Activated CD4-positive, alpha-beta T cell treated with anti-CD3 and anti-CD28 coated beads, Interleukin-2, amount 10 ng/mL, durations not matched to agents 24 days and 14 days (primary cell): ENCODE measurements around the gene INTU. TPM values are rescaled to one million over a fixed set of nuclear protein-coding genes. Genes with fewer than 3 reads are reported as not detected.

ENCODE experiments used
- DNase-seq: peaks from one replicate; pipeline ENCODE4 v3.0.0; 2022
- H3K27ac Mint-ChIP-seq: one replicate; pipeline ENCODE4 v1.8.0; 2022; ENCODE audit warnings: mild to moderate bottlenecking, mixed read lengths
- H3K27me3 Mint-ChIP-seq: one replicate; pipeline ENCODE4 v1.8.0; 2022; ENCODE audit warnings: mixed read lengths
- H3K36me3 Mint-ChIP-seq: one replicate; pipeline ENCODE4 v1.8.0; 2022; ENCODE audit warnings: low read depth, mild to moderate bottlenecking, mixed read lengths
- H3K4me1 Mint-ChIP-seq: one replicate; pipeline ENCODE4 v1.8.0; 2021; ENCODE audit warnings: mixed read lengths
- H3K4me3 Mint-ChIP-seq: one replicate; pipeline ENCODE4 v1.8.0; 2022; ENCODE audit warnings: mild to moderate bottlenecking, moderate library complexity, mixed read lengths
- H3K9me3 Mint-ChIP-seq: one replicate; pipeline ENCODE4 v1.8.0; 2021; ENCODE audit warnings: mixed read lengths
- intact Hi-C: fragments of 100-400 bp; cut with micrococcal nuclease; formaldehyde crosslinking; loops from one replicate; pipeline ENCODE4 v1.15.1; 2023
- total RNA-seq: library from RNA; stranded (reverse); gene quantifications from 2 replicates; pipeline ENCODE4 v1.2.3, GENCODE V29; 2022

INTU gene
- total RNA-seq, 1 donor from 2014 or later: not detected

DNA sequence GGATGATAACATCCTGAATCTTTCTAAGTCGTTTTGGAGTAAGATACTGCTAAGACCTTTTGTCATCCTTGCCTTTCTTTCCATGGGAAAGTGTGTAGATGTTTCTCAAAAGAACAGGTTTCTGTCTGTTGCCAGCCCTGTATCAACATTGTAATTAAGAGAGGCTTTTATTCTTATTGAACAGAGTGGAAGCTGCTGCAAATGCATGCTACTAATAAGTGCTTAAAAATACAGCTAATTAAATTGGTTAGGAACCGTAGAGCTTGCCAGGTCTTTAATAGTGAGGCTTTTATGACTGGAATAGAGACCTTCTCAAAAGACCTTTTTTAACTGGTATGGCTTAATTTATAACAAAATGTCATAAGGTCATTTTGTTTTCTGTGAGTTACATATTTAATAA lies 34.4 kb downstream of the INTU start:
- H3K4me3 Mint-ChIP-seq: no peak overlapping the region
- no peak for DNase-seq
- H3K27me3 Mint-ChIP-seq: peaks cover 2% of the 10 kb centered on the region
- H3K4me1 Mint-ChIP-seq: no peaks in the 10 kb centered on the region
- no peaks in the 10 kb centered on the region for H3K36me3 Mint-ChIP-seq
- H3K9me3 Mint-ChIP-seq: no peaks in the 10 kb centered on the region
- intact Hi-C loops: no loop called here
- H3K27ac Mint-ChIP-seq: no peak overlapping the region

DNA sequence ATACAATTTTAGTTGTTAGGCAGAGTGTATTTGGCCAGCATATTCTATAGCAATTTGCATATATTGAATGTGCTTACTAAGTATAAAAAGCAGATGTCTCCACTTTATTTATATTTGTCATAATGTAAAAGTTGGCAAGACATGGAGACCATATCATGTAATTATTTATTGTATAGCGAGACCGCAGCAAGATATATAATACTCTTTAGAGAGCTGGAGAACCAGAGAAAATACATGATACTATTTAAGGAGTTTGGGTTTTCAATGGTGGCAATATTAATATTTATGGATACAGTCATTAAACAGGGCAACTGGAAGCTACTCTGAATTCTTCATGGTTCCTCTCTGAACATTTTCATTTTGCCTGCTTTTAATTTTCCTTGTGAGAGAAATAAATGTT lies 35.0 kb downstream of the INTU start:
- no peaks in the 10 kb centered on the region for H3K36me3 Mint-ChIP-seq
- no peak overlapping the region for H3K27ac Mint-ChIP-seq
- intact Hi-C loops: no loop called here

DNA sequence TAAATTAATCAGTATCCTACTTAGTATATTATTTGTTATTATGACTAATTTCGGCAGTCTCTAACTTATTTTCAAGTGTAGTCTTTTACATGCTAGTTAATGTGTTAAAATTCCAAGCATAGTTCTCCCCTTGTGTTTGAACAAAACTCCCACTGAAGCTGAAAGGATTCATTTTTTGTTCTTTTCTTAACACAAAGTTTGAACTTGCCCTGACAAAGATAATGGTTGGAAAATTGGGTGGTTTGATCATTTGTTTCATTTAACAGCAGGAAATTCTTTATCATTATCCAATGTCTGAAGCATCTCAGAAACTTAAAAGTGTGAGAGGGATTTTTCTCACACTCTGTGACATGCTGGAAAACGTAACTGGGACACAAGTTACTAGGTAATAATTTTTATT lies 36.0 kb downstream of the INTU start:
- no peaks in the 10 kb centered on the region for H3K4me1 Mint-ChIP-seq
- H3K4me3 Mint-ChIP-seq: no peak overlapping the region
- H3K27me3 Mint-ChIP-seq: peaks cover 2% of the 10 kb centered on the region
- no peak for DNase-seq
- no peaks in the 10 kb centered on the region for H3K36me3 Mint-ChIP-seq
- H3K9me3 Mint-ChIP-seq: no peaks in the 10 kb centered on the region
- H3K27ac Mint-ChIP-seq: no peak overlapping the region
- intact Hi-C loops: no loop called here

More for the DNA sequence above, 35.0 kb downstream of the INTU start:
- no peaks in the 10 kb centered on the region for H3K4me1 Mint-ChIP-seq
- no peaks in the 10 kb centered on the region for H3K9me3 Mint-ChIP-seq
- no peak for DNase-seq
- H3K27me3 Mint-ChIP-seq: peaks cover 2% of the 10 kb centered on the region
- no peak overlapping the region for H3K4me3 Mint-ChIP-seq

DNA sequence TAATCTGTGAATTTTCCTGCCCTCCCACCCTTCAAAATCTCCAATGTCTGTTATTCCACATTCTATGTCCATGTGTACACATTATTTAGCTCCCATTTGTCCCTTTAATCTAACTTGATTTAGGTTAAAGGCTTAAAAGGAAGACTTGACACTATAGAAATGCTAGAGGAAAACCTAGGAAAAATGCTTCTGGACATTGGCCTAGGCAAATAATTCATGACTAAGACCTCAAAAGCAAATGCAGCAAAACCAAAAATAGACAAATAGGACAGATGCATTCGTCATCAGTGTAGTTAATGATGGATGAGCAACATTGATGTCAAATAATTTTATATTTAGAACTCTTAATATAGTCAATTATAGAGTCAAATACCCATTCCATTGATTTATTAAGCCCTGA lies 36.9 kb downstream of the INTU start:
- no peak overlapping the region for H3K4me3 Mint-ChIP-seq
- peaks cover 2% of the 10 kb centered on the region for H3K27me3 Mint-ChIP-seq
- no peak for DNase-seq
- H3K4me1 Mint-ChIP-seq: no peaks in the 10 kb centered on the region
- no peaks in the 10 kb centered on the region for H3K9me3 Mint-ChIP-seq
- H3K36me3 Mint-ChIP-seq: no peaks in the 10 kb centered on the region
- H3K27ac Mint-ChIP-seq: no peak overlapping the region
- intact Hi-C loops: no loop called here

DNA sequence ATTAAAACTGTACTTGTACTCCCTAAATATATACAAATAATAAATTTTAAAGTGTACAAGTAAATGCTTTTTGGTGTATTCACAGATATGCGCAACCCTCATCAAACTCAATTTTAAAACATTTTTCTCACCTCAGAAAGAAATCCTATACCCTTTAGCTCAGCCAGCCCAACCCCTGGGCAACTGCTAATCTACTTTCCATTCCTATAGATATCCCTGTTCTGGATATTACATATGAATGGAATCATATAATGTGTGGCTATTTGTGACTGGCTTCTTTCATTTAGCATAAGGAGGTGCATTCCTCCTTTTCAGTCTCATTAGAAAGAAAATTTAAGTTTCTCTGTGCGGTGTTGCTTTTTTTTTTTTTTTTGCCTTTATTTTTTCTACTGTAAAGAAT lies 39.4 kb downstream of the INTU start:
- intact Hi-C loops: no loop called here
- Mint-ChIP-seq H3K27me3 (peaks cover 2% of the 10 kb centered on the region), H3K36me3 (no peaks in the 10 kb centered on the region), H3K4me1 (no peaks in the 10 kb centered on the region), H3K9me3 (no peaks in the 10 kb centered on the region), H3K27ac (no peak overlapping the region), H3K4me3 (no peak overlapping the region)
- DNase-seq: no peak

DNA sequence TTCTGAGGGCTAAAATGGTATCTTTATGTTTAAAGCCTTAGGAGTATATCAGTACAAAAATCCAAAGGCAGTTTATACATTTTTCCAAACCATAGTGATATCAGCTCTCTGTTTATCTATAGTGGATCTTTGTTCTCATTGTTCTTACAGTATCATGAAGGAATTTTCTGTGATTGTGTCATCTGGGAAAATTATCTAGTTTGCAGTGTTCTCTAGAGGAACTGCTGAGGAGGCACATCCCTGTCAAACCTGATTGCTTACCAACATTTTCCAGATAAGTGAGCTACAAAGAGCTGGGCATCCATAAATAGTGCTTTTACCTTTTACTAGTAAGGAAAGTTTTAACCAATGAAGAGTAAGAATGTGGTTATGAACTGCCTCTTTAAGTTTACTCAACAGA lies 52.5 kb downstream of the INTU start:
- DNase-seq: no peak
- Mint-ChIP-seq H3K9me3 (no peaks in the 10 kb centered on the region), H3K4me1 (no peaks in the 10 kb centered on the region), H3K36me3 (no peaks in the 10 kb centered on the region), H3K27ac (no peak overlapping the region), H3K4me3 (no peak overlapping the region), H3K27me3 (no peaks in the 10 kb centered on the region)
- intact Hi-C loops: no loop called here

DNA sequence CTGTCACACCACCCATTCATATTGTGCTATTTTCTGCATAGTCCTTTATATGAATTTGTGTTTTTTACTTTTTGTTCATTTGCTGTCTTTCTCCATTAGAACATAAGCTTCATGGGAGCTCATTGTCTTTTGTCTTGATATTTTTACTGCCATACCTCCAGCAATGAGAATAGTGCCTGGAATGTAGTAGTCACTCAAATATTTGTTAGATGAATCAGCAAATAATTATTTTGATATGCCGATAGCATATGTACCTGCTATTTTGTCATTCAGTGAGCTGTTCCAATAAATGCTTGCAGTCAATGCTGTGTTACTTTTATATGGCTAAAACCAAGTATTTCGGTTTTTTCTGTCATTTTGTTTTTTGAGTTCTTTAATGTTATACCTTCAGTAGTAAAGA lies 53.9 kb downstream of the INTU start:
- intact Hi-C loops: no loop called here
- DNase-seq: no peak
- H3K27ac Mint-ChIP-seq: no peak overlapping the region
- no peak overlapping the region for H3K4me3 Mint-ChIP-seq
- H3K27me3 Mint-ChIP-seq: no peaks in the 10 kb centered on the region
- no peaks in the 10 kb centered on the region for H3K36me3 Mint-ChIP-seq
- no peaks in the 10 kb centered on the region for H3K4me1 Mint-ChIP-seq
- no peaks in the 10 kb centered on the region for H3K9me3 Mint-ChIP-seq

DNA sequence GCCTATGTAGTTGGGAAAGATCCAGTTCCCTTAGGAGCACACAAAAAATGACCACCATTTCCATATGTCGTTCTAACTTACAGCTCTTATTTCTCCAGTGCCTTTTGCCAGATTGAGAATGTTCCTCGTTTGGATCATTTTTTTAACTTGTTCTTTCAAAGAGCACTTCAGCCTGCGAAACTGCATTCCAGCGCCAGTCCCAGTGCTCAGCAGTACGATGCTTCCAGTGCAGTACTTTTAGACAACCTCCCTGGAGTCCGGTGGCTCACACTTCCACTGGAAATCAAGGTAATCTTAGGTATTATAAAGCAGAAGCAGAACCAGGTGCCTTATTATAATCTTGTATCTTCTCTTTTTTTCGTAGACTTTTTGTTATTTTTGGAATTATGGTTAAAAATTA lies 54.8 kb downstream of the INTU start:
- intact Hi-C loops: no loop called here
- Mint-ChIP-seq H3K27me3 (no peaks in the 10 kb centered on the region), H3K27ac (no peak overlapping the region), H3K36me3 (no peaks in the 10 kb centered on the region), H3K9me3 (no peaks in the 10 kb centered on the region), H3K4me3 (no peak overlapping the region), H3K4me1 (no peaks in the 10 kb centered on the region)
- no peak for DNase-seq

DNA sequence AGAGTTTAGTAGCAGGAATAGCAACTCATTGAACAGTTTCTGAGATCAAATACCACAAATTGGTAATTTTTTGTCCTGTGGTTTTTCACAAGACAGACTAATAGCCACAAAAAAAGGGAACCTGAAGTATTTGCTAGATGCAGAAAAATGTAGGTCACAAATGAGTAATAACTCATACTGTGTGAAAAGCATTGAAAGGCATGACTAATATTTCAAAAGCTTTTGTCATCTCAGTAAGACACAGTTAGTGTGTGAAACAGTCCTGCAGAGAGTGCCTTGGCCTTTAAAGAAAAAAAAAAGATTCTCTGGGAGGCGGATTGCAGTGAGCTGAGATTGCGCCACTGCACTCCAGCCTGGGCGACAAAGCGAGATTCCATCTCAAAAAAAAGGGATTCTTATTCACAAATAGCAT lies 66.0 kb downstream of the INTU start:
- H3K4me1 Mint-ChIP-seq: no peaks in the 10 kb centered on the region
- intact Hi-C loops: no loop called here
- no peak overlapping the region for H3K4me3 Mint-ChIP-seq
- no peak for DNase-seq
- no peak overlapping the region for H3K27ac Mint-ChIP-seq
- peaks cover 2% of the 10 kb centered on the region for H3K27me3 Mint-ChIP-seq
- no peaks in the 10 kb centered on the region for H3K36me3 Mint-ChIP-seq
- peaks cover 5% of the 10 kb centered on the region for H3K9me3 Mint-ChIP-seq

DNA sequence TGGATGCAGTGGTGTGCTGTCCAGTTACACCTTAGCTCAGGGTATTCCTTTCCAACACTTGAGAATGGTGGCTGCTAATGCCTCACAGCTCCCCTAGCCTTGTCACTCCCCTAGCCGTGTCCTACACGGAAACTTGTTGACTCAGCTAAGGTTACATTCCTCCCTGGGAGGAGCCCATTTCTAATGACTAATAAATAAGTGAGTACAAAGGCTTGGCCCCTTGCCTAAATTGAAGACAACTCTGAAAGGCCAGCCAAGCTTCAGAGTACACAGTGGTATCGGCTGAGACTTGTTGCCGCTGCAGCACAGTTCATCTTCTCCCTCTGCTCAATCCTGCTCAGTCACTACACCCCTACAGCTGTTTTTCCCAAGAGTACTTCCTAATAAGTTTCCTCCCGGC lies 76.2 kb downstream of the INTU start:
- no peaks in the 10 kb centered on the region for H3K4me1 Mint-ChIP-seq
- H3K9me3 Mint-ChIP-seq: no peaks in the 10 kb centered on the region
- H3K4me3 Mint-ChIP-seq: no peak overlapping the region
- DNase-seq: no peak
- intact Hi-C loops: no loop called here
- no peaks in the 10 kb centered on the region for H3K36me3 Mint-ChIP-seq
- no peak overlapping the region for H3K27ac Mint-ChIP-seq
- no peaks in the 10 kb centered on the region for H3K27me3 Mint-ChIP-seq

DNA sequence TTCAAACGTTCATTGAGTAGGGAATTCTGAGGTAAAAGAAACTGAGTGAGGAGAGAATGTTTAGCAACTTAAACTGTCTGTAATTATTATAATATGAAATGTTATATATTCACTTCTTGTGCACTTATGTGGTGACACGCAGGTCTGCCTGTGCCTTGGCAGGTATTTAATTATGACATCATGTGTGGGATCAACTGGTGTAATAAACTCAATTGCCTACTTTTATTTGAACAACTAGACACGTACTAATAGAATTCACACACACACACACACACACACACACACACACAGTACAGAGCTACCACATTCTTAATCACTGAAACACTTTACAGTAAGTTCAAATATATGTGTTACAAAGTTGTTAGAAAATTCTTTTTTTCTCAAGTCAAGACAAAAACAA lies 76.7 kb downstream of the INTU start:
- no peak overlapping the region for H3K27ac Mint-ChIP-seq
- intact Hi-C loops: no loop called here
- no peaks in the 10 kb centered on the region for H3K36me3 Mint-ChIP-seq
- H3K9me3 Mint-ChIP-seq: no peaks in the 10 kb centered on the region
- no peak overlapping the region for H3K4me3 Mint-ChIP-seq
- no peak for DNase-seq
- no peaks in the 10 kb centered on the region for H3K27me3 Mint-ChIP-seq
- H3K4me1 Mint-ChIP-seq: no peaks in the 10 kb centered on the region

DNA sequence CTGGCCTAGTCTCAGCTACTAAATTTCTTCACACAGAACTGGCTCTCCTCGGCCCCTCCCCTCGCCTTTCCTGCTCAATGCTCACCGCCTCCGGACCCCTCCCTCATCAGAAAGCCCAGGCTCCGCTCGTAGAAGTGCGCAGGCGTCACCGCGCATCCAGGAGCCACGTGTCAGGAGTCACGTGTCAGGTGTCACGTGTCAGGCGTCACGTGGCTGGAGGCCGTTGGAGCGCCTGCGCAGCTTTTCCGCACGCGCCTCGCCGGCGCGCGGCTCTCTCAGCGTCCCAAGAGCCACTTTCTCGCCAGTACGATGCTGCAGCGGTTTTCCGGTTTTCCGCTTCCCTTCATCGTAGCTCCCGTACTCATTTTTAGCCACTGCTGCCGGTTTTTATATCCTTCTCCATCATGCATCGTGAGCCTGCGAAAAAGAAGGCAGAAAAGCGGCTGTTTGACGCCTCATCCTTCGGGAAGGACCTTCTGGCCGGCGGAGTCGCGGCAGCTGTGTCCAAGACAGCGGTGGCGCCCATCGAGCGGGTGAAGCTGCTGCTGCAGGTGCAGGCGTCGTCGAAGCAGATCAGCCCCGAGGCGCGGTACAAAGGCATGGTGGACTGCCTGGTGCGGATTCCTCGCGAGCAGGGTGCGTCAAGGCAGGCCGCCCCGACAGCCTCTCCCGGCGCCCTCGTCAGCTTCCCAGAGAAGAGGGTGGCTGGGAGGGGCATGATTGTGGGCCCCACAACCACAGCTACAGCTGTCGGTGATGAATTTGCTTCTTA lies 97.6 kb downstream of the INTU start, which contains the start of gene SLC25A31:
TSS of gene SLC25A31 (plus strand) at position 259 of the 772 bp plus-strand sequence. CDS start at position 405, 146 bp downstream.
- Mint-ChIP-seq H3K4me1 (no peaks in the 10 kb centered on the region), H3K9me3 (no peaks in the 10 kb centered on the region), H3K27me3 (peaks cover 2% of the 10 kb centered on the region), H3K36me3 (no peaks in the 10 kb centered on the region), H3K27ac (no peak within 1 kb of the TSS), H3K4me3 (no peak within 1 kb of the TSS)
- intact Hi-C loops: no loop called here
- DNase-seq: no peak

DNA sequence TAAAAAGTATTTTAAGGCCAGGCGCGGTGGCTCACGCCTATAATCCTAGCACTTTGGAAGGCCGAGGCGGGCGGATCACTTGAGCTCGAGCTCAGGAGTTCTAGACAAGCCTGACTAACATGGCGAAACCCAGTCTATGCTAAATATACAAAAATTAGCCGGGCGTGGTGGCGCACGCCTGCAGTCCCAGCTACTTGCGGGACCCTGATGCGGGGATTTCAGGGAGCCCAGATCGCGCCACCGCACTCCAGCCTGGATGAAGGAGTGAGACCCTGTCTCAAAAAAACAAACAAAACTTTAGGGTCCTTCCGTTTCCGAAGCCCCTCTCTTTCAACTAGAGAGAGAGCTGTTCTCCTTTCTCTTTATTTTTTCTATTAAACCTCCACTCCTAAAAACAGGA lies 98.6 kb downstream of the INTU start:
- Mint-ChIP-seq H3K27ac (no peak overlapping the region), H3K9me3 (no peaks in the 10 kb centered on the region), H3K4me3 (no peak overlapping the region), H3K36me3 (no peaks in the 10 kb centered on the region), H3K4me1 (no peaks in the 10 kb centered on the region), H3K27me3 (peaks cover 2% of the 10 kb centered on the region)
- intact Hi-C loops: no loop called here
- no peak for DNase-seq

DNA sequence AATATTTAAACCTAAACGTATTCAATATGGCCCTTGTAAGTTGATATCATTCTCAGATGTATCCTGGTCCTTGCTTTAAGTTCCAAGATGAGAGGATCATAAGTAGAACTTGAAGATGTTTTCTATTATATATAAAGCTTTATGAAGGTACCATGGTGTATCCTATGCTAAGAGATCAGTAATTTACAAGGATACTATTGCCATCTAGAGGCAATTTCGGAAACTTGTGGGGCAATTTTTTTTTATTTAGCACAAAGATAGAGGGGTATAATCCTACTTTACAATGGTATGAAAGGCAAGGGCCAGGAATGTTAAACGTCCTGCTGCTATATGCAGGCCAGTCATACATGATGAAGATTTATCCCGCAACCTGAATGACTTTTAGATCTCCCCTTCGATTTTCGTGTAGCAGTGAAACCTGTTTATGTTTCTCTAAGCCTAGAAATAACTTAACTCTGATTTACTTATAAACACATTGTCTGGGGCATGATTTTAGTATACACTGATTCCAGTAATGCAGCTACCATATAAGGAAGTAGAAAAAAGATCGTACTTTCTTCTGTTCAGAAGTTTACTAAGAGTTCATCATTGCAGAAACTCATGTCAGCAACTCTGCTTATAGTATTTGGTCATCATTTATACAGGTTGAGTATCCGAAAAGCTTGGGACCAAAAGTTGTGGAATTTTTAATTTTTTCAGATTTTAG lies 100.0 kb downstream of the INTU start:
- no peaks in the 10 kb centered on the region for H3K4me1 Mint-ChIP-seq
- no peaks in the 10 kb centered on the region for H3K9me3 Mint-ChIP-seq
- no peak for DNase-seq
- H3K27me3 Mint-ChIP-seq: peaks cover 1% of the 10 kb centered on the region
- H3K4me3 Mint-ChIP-seq: no peak overlapping the region
- intact Hi-C loops: loop anchor here (1.0 kb wide), 1 partner anchor 127 kb away; no protein-coding TSS in a partner anchor
- no peaks in the 10 kb centered on the region for H3K36me3 Mint-ChIP-seq
- no peak overlapping the region for H3K27ac Mint-ChIP-seq
